Pancreas (tissue), 8 donors: ENCODE results near the gene ICAM1. TPM values are rescaled to one million over a fixed set of nuclear protein-coding genes. Genes with fewer than 3 reads are reported as not detected.

Experiments used
- microRNA-seq, 2 donors: library from miRNA; unstranded; fragments of <30 nt; microRNA quantifications; one replicate each; pipeline versions ENCODE4 to v1.1.0, GENCODE V29; 2019 to 2020
- polyA plus RNA-seq, 2 donors: library from polyadenylated mRNA; stranded (reverse); fragments of 200-250 nt; gene quantifications; one replicate each; pipeline ENCODE4 v1.2.3, GENCODE V29; 2013
- total RNA-seq, 6 donors: library from RNA; stranded (reverse); fragmentation: NEBNext Ultra II Directional in 4 of 6; extraction: Animal tissue kit (Norgen Biotek cat#: 25700) in 4 of 6; gene quantifications; one replicate each; pipeline versions ENCODE4 v1.2.1 to v1.2.4, GENCODE V29; 2021 to 2023
- donor health status: healthy with polysubstance abuse.
- donor health status: DM: no; HTN: no; CAD: no; lungs with moderate emphysema.
- donor health status: DM: no; HTN: no; CAD: no.
- donor health status: Bipolar disorder and iron deficiency.
- donor health status: DM: yes; HTN: yes; CAD: no.
- donor health status: DM: no; HTN: no; CAD: no.
- donor health status: DM: no; HTN: no; CAD: no.
- donor health status: DM: yes; HTN: yes; CAD: no.

The ICAM1 gene
- total and polyA plus RNA-seq, 8 donors, result 2.2 to 32.4 (median 6.8) TPM

Small RNA genes within 50 kb of the gene (microRNA-seq; reads per million reads assigned to microRNA genes)
- gene MIR4322, result 0 reads per million in 2 donors

Other genes with a start within 250 kb of the ICAM1 start
- 10 to 100 TPM in 5 of 6 donors, 1 to 10 TPM in 1; 7.9 to 19.9 (median 14.5) TPM for gene SHFL, start 184.8 kb upstream of the ICAM1 start, total RNA-seq
- 10 to 100 TPM; 39.6 to 41.0 TPM for gene SHFL, start 184.8 kb upstream of the ICAM1 start, polyA plus RNA-seq
- gene ANGPTL6, start 168.4 kb upstream of the ICAM1 start, total RNA-seq, result 1 to 10 TPM in 1 of 6 donors, under 1 TPM in 5; 0.12 to 1.1 (median 0.74) TPM
- gene ANGPTL6, start 168.4 kb upstream of the ICAM1 start, polyA plus RNA-seq, result 1 to 10 TPM; 1.2 to 1.7 TPM
- gene PPAN, start 164.8 kb upstream of the ICAM1 start, total RNA-seq, result 10 to 100 TPM in 5 of 6 donors, 1 to 10 TPM in 1; 9.3 to 32.0 (median 15.8) TPM
- 10 to 100 TPM; 55.9 to 67.9 TPM for gene PPAN, start 164.8 kb upstream of the ICAM1 start, polyA plus RNA-seq
- 1 to 10 TPM; 2.5 to 8.5 (median 5.8) TPM for gene P2RY11, start 159.4 kb upstream of the ICAM1 start, total RNA-seq
- 10 to 100 TPM; 17.4 TPM for gene P2RY11, start 159.4 kb upstream of the ICAM1 start, polyA plus RNA-seq
- 100 to 1,000 TPM; 146 to 215 (median 181) TPM for gene EIF3G, start 151.2 kb upstream of the ICAM1 start, total RNA-seq
- gene EIF3G, start 151.2 kb upstream of the ICAM1 start, polyA plus RNA-seq, result 100 to 1,000 TPM; 169 to 228 TPM
- 10 to 100 TPM; 11.4 to 27.5 (median 15.4) TPM for gene DNMT1, start 76.2 kb upstream of the ICAM1 start, total RNA-seq
- 10 to 100 TPM; 26.4 to 28.7 TPM for gene DNMT1, start 76.2 kb upstream of the ICAM1 start, polyA plus RNA-seq
- gene S1PR2, start 39.8 kb upstream of the ICAM1 start, total RNA-seq, result 1 to 10 TPM; 1.9 to 4.8 (median 3.0) TPM
- gene S1PR2, start 39.8 kb upstream of the ICAM1 start, polyA plus RNA-seq, result 1 to 10 TPM; 1.6 to 2.0 TPM
- 10 to 100 TPM in 4 of 6 donors, 1 to 10 TPM in 2; 9.9 to 17.6 (median 14.9) TPM for gene MRPL4, start 18.9 kb upstream of the ICAM1 start, total RNA-seq
- 10 to 100 TPM; 23.5 to 34.4 TPM for gene MRPL4, start 18.9 kb upstream of the ICAM1 start, polyA plus RNA-seq
- under 1 TPM in 5 of 6 donors, not detected in 1; 0.13 to 0.56 (median 0.20) TPM for gene ICAM4, start 15.8 kb downstream of the ICAM1 start, total RNA-seq
- under 1 TPM in 1 of 2 donors, not detected in 1; 0.27 TPM for gene ICAM4, start 15.8 kb downstream of the ICAM1 start, polyA plus RNA-seq
- gene ICAM5, start 18.8 kb downstream of the ICAM1 start, total RNA-seq, result under 1 TPM in 5 of 6 donors, not detected in 1; 0.08 to 0.22 (median 0.17) TPM
- under 1 TPM; 0.26 to 0.30 TPM for gene ICAM5, start 18.8 kb downstream of the ICAM1 start, polyA plus RNA-seq
- gene ZGLP1, start 38.7 kb downstream of the ICAM1 start, total RNA-seq, result 1 to 10 TPM in 4 of 6 donors, under 1 TPM in 2; 0.91 to 3.0 (median 1.5) TPM
- gene ZGLP1, start 38.7 kb downstream of the ICAM1 start, polyA plus RNA-seq, result 10 to 100 TPM; 37.6 to 44.0 TPM
- 10 to 100 TPM in 2 of 6 donors, 1 to 10 TPM in 4; 5.5 to 10.9 (median 8.7) TPM for gene FDX2, start 44.9 kb downstream of the ICAM1 start, total RNA-seq
- 10 to 100 TPM; 25.0 to 30.3 TPM for gene FDX2, start 44.9 kb downstream of the ICAM1 start, polyA plus RNA-seq
- gene RAVER1, start 62.4 kb downstream of the ICAM1 start, total RNA-seq, result 10 to 100 TPM in 4 of 6 donors, 1 to 10 TPM in 2; 6.0 to 17.3 (median 13.6) TPM
- 1 to 10 TPM; 9.4 TPM for gene RAVER1, start 62.4 kb downstream of the ICAM1 start, polyA plus RNA-seq
- 10 to 100 TPM in 1 of 6 donors, 1 to 10 TPM in 5; 5.7 to 13.8 (median 7.1) TPM for gene ICAM3, start 68.5 kb downstream of the ICAM1 start, total RNA-seq
- 1 to 10 TPM; 5.2 TPM for gene ICAM3, start 68.5 kb downstream of the ICAM1 start, polyA plus RNA-seq
- gene TYK2, start 109.5 kb downstream of the ICAM1 start, total RNA-seq, result 10 to 100 TPM; 42.5 to 90.3 (median 53.3) TPM
- gene TYK2, start 109.5 kb downstream of the ICAM1 start, polyA plus RNA-seq, result 100 to 1,000 TPM; 203 to 302 TPM
- 10 to 100 TPM; 41.3 to 61.0 (median 48.5) TPM for gene CDC37, start 132.4 kb downstream of the ICAM1 start, total RNA-seq
- 100 to 1,000 TPM; 226 to 266 TPM for gene CDC37, start 132.4 kb downstream of the ICAM1 start, polyA plus RNA-seq
- gene PDE4A, start 149.4 kb downstream of the ICAM1 start, total RNA-seq, result 10 to 100 TPM in 4 of 6 donors, 1 to 10 TPM in 2; 6.6 to 12.6 (median 11.2) TPM
- 1 to 10 TPM; 5.0 to 8.5 TPM for gene PDE4A, start 149.4 kb downstream of the ICAM1 start, polyA plus RNA-seq
- gene KEAP1, start 232.2 kb downstream of the ICAM1 start, total RNA-seq, result 10 to 100 TPM; 25.2 to 36.4 (median 32.3) TPM
- gene KEAP1, start 232.2 kb downstream of the ICAM1 start, polyA plus RNA-seq, result 10 to 100 TPM; 40.9 to 48.6 TPM
- 1 to 10 TPM in 2 of 6 donors, under 1 TPM in 4; 0.32 to 1.3 (median 0.63) TPM for gene S1PR5, start 246.3 kb downstream of the ICAM1 start, total RNA-seq
- under 1 TPM; 0.21 to 0.38 TPM for gene S1PR5, start 246.3 kb downstream of the ICAM1 start, polyA plus RNA-seq